Measurements from ENCODE around the gene CD72. TPM values are rescaled to one million over a fixed set of nuclear protein-coding genes. Genes with fewer than 3 reads are reported as not detected.
A peak's percentile ranks its signal among the peaks of the same experiment; 100 is the strongest.
"Not testable (repeated sequence)": the region's sequence is repeated elsewhere in the genome, so short reads cannot be mapped to it uniquely, and the experiment has no call there.

CD72 gene
- total RNA-seq, 3 donors from 2014 or later: 1.8 to 4.5 (median 3.9) TPM

GRCh38 chr9:35639631-35640030, 21.4 kb upstream of the CD72 start:
- Mint-ChIP-seq H3K9me3 (no peaks in the 10 kb centered on the region), H3K36me3 (ENCODE audit: insufficient read depth) (peaks cover 5% of the 10 kb centered on the region), H3K4me1 (ENCODE audit: low read depth) (peaks cover 69% of the 10 kb centered on the region), H3K4me3 (peak overlapping the region; percentile 4), H3K27me3 (ENCODE audit: low read depth) (no peaks in the 10 kb centered on the region)
- ATAC-seq (no peak), DNase-seq (no peak)

DNA sequence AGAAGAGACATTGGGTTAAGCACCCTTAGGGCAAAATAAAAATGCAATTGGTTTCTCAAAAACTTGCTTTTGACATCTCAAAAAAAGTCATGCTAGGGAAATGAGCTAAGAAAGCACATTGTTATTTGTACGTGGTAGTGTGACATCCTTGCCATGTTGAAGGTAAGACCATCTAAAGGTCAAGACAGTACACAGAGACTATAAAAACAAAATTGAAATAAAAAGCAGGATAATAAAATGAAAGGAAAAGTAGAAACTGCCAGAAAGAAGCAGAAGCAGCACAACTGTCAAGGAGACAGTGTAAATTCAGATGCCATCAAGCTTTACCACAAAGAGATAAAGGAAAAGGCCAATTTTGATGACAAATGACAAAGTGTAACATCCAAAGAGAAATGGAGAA, 21.0 kb upstream of the CD72 start:
- not testable (repeated sequence) for DNase-seq; H3K36me3 Mint-ChIP-seq (ENCODE audit: insufficient read depth); H3K9me3 Mint-ChIP-seq; H3K27me3 Mint-ChIP-seq (ENCODE audit: low read depth)
- peak overlapping the region; percentile 4 for H3K4me3 Mint-ChIP-seq
- peak; percentile 50 to 63 for ATAC-seq
- H3K4me1 Mint-ChIP-seq (ENCODE audit: low read depth): peaks cover 67% of the 10 kb centered on the region

- H3K9me3 Mint-ChIP-seq; ATAC-seq; H3K27me3 Mint-ChIP-seq (ENCODE audit: low read depth); H3K36me3 Mint-ChIP-seq (ENCODE audit: insufficient read depth); DNase-seq: not testable (repeated sequence)
- Mint-ChIP-seq H3K4me1 (ENCODE audit: low read depth) (peaks cover 67% of the 10 kb centered on the region), H3K4me3 (peak overlapping the region; percentile 48)
Measured at GRCh38 chr9:35638751-35639150, 20.5 kb upstream of the CD72 start.

DNA sequence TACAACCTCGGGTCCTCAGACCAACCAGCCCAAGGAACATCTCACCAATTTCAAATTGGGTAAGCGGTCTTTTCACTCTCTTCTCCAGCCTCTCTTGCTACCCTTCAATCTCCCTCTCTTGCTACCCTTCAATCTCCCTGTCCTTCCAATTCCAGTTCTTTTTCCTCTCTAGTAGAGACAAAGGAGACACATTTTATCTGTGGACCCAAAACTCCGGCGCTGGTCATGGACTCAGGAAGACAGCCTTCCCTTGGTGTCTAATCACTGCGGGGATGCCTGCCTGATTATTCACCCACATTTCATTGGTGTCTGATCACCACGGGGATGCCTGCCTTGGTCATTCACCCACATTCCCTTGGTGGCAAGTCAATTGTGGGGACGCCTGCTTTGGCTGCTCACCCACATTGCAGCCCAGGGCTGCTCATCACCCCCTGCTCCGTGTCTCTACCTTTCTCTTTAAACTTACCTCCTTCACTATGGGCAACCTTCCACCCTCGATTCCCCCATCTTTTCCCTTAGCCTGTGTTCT, 19.3 kb upstream of the CD72 start:
- H3K4me1 Mint-ChIP-seq (ENCODE audit: low read depth): peaks cover 63% of the 10 kb centered on the region
- H3K27me3 Mint-ChIP-seq (ENCODE audit: low read depth); H3K4me3 Mint-ChIP-seq; H3K36me3 Mint-ChIP-seq (ENCODE audit: insufficient read depth); H3K9me3 Mint-ChIP-seq; DNase-seq; ATAC-seq: not testable (repeated sequence)

DNA sequence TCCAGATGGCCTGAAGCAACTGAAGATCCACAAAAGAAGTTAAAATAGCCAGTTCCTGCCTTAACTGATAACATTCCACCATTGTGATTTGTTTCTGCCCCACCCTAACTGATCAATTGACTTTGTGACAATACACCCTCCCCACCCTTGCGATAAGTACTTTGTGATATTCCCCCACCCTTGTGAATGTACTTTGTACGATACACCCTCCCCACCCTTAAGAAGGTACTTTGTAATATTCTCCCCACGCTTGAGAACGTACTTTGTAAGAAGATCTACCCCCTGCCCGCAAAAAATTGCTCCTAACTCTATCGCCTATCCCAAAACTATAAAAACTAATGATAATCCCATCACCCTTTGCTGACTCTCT, 18.6 kb upstream of the CD72 start:
- not testable (repeated sequence) for ATAC-seq; H3K27me3 Mint-ChIP-seq (ENCODE audit: low read depth); H3K4me3 Mint-ChIP-seq; DNase-seq; H3K36me3 Mint-ChIP-seq (ENCODE audit: insufficient read depth); H3K9me3 Mint-ChIP-seq
- peaks cover 63% of the 10 kb centered on the region for H3K4me1 Mint-ChIP-seq (ENCODE audit: low read depth)

DNA sequence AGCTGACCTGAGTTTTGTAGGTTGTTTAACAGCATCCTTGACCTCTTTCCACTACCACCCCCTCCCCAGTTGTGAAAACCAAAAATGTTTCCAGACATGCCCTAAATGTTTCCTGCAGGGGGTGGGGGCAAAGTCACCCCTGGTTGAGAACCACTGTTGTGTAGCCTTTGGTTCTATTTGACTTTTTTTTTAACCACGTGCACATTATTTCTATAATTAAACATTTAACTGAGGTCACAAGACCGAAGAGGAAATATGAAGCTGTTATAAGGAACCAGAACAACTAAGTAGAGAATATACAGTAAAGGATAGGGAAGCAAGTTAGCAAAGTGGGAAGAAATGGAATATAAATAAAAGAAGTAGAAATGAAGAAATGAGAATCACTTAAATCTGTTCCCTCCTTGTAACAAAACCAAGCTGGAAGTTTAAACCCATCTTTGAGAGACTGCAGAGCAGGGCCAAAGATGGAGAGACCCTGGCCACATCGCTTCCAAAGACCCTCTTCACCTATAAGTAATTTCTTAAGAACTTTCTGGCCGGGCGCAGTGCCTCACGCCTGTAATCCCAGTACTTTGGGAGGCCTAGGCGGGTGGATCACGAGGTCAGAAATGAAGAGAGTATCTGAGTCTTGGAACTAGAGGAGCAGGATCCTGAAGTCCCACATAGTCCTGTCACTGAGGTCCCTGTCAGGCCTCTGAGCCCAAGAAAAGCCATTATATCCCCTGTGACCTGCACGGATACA, 18.1 kb upstream of the CD72 start:
- no peak for DNase-seq
- Mint-ChIP-seq H3K9me3 (no peaks in the 10 kb centered on the region), H3K36me3 (ENCODE audit: insufficient read depth) (peaks cover 5% of the 10 kb centered on the region), H3K4me3 (no peak overlapping the region), H3K27me3 (ENCODE audit: low read depth) (no peaks in the 10 kb centered on the region), H3K4me1 (ENCODE audit: low read depth) (peaks cover 58% of the 10 kb centered on the region)
- no peak for ATAC-seq

DNA sequence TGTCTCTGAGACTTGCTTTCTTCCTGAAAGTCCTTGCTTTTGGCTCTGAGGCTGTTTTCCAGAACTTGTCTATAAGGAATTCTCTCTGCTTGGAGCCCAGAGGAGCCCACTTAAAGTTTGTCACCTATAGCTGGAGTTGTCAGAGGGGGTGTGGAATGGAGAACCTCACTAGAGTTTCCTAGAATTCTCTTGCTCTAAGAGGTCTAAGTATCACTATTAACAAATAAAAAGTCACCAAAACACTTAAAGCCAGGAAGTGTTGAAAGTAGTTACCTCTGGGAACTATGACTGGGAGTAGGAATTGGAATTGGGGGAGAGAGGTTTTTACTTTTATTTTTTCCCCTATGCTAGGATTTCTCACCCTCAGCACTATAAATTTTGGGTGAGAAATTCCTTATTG, 17.5 kb upstream of the CD72 start:
- Mint-ChIP-seq H3K36me3 (ENCODE audit: insufficient read depth) (peaks cover 5% of the 10 kb centered on the region), H3K27me3 (ENCODE audit: low read depth) (no peaks in the 10 kb centered on the region), H3K4me1 (ENCODE audit: low read depth) (peaks cover 55% of the 10 kb centered on the region), H3K4me3 (no peak overlapping the region), H3K9me3 (no peaks in the 10 kb centered on the region)
- DNase-seq (no peak), ATAC-seq (no peak)

DNA sequence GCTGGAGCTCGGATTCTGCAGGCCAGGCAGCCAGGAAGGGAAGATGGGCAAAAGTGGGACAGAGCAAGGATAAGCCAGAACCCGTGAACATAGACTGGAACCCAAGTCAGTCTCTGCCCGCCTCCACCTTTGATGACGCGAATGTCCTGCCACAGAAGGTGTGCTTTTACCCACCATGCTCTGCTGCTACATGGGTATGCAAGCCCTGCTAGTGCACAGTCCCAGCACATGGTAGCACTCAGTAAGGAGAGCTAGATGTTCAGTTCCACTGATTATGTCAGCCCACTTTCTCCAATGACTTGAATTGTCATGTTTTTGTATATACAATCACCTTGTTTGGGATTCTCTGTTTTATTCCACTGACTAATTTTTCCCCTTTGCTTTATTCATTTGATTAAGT, 11.4 kb upstream of the CD72 start:
- Mint-ChIP-seq H3K36me3 (ENCODE audit: insufficient read depth) (no peaks in the 10 kb centered on the region), H3K4me1 (ENCODE audit: low read depth) (peaks cover 8% of the 10 kb centered on the region), H3K4me3 (no peak overlapping the region), H3K9me3 (no peaks in the 10 kb centered on the region), H3K27me3 (ENCODE audit: low read depth) (no peaks in the 10 kb centered on the region)
- DNase-seq: no peak
- ATAC-seq: no peak

DNA sequence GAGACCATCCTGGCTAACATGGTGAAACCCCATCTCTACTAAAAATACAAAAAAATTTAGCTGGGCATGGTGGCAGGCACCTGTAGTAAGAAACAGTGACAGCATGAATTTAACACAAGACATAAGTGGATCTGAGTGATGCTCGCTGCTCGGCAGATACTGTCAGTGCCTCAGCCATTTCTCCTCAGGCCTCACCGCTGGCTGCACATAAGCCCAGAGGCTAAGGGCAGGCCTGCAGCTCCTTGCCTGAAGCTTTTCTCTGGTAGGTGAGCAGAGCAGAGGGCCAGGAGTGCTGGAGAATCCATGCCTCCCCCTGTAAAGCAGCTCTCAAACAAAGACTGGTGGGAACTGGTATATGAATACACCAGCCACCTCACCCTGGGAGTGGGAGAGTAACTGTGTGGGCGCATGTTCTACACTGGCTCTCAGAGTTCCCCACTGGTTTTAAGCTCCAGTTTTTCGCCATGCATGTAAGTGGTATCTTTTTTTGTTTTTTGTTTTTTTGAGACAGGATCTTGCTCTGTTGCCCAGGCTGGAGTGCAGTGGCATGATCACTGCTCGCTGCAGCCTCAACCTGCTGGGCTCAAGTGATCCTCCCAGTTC, 10.3 kb upstream of the CD72 start:
- ATAC-seq (no peak), DNase-seq (no peak)
- peaks cover 6% of the 10 kb centered on the region for H3K4me1 Mint-ChIP-seq (ENCODE audit: low read depth)
- no peak overlapping the region for H3K4me3 Mint-ChIP-seq
- no peaks in the 10 kb centered on the region for H3K36me3 Mint-ChIP-seq (ENCODE audit: insufficient read depth)
- H3K9me3 Mint-ChIP-seq: no peaks in the 10 kb centered on the region
- H3K27me3 Mint-ChIP-seq (ENCODE audit: low read depth): no peaks in the 10 kb centered on the region

- Mint-ChIP-seq H3K36me3 (ENCODE audit: insufficient read depth) (no peaks in the 10 kb centered on the region), H3K27me3 (ENCODE audit: low read depth) (no peaks in the 10 kb centered on the region), H3K9me3 (no peaks in the 10 kb centered on the region), H3K4me3 (no peak overlapping the region), H3K4me1 (ENCODE audit: low read depth) (peaks cover 6% of the 10 kb centered on the region)
- DNase-seq: no peak
- ATAC-seq: no peak
Measured at GRCh38 chr9:35627575-35627974, 9.4 kb upstream of the CD72 start.

GRCh38 chr9:35619800-35620158, 1.6 kb upstream of the CD72 start:
- Mint-ChIP-seq H3K4me3 (peak overlapping the region; percentile 38), H3K9me3 (no peaks in the 10 kb centered on the region), H3K4me1 (ENCODE audit: low read depth) (peaks cover 52% of the 10 kb centered on the region), H3K27me3 (ENCODE audit: low read depth) (no peaks in the 10 kb centered on the region), H3K36me3 (ENCODE audit: insufficient read depth) (no peaks in the 10 kb centered on the region)
- peak; percentile 28 to 42 for ATAC-seq
- no peak for DNase-seq

GRCh38 chr9:35618854-35619799, 914 bp upstream of the CD72 start:
- Mint-ChIP-seq H3K4me3 (peak overlapping the region; percentile 82), H3K27me3 (ENCODE audit: low read depth) (no peaks in the 10 kb centered on the region), H3K9me3 (no peaks in the 10 kb centered on the region), H3K4me1 (ENCODE audit: low read depth) (peaks cover 52% of the 10 kb centered on the region), H3K36me3 (ENCODE audit: insufficient read depth) (no peaks in the 10 kb centered on the region)
- ATAC-seq (peak; percentile 4 to 46), DNase-seq (no peak)

DNA sequence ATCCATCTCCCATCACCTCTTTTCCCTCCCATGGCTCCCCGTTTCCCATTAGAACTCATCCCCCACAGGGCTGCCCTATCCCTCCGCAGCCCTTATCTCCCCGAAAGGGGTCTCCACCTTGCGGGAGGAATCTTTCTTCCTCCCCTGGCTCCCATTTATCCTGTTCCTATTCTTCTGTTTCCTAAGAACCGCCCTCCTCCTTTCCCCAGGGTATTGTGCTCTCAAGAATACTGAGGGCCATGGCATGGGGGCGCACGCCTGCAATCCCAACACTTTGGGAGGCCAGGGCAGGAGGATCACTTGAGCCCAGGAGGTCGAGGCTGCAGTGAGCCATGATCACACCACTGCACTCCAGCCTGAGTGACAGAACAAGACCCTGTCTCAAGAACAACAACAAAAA, 665 bp downstream of the CD72 start:
- no peaks in the 10 kb centered on the region for H3K36me3 Mint-ChIP-seq (ENCODE audit: insufficient read depth)
- H3K27me3 Mint-ChIP-seq (ENCODE audit: low read depth): no peaks in the 10 kb centered on the region
- H3K4me3 Mint-ChIP-seq: peak overlapping the region; percentile 82
- ATAC-seq: no peak
- DNase-seq: no peak
- no peaks in the 10 kb centered on the region for H3K9me3 Mint-ChIP-seq
- H3K4me1 Mint-ChIP-seq (ENCODE audit: low read depth): peaks cover 52% of the 10 kb centered on the region

DNA sequence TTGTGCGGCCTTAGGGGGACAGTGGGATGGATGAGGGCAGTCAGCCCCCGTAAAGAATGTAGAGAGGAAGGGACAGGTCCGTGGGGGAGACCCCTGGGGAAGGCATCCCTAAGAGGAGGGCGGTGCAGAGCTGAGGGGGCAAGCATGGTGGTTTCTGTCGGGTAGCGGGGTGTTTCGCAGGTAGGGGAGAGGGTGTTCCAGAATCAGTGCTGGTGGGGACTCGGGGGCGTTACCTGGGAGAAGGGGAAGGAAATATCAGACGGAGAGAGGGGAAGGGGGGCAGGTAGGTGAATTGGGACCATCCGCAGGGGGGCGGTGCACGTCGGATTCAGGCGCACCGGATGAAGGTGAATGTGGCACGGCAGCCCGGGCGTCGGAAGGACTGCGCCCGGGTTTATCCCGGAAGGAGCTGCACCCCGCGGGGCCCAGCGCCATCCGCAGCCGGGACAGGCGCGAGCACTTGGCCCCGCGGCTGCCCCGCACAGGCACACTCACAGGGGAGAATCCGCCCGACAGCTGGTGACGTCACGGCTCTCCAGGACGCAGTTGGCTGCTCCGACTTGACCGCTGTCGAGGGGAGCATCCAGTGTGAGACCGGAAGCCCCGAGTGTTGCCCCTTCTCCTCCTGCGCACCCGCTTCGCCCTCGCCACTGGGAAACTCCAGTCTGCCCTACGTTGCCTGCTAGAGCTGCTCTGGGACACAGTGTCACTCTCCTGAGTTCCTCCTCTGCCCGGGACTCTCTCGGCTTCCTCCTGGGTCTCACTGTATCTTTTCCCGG, 1.3 kb downstream of the CD72 start:
- Mint-ChIP-seq H3K36me3 (ENCODE audit: insufficient read depth) (no peaks in the 10 kb centered on the region), H3K27me3 (ENCODE audit: low read depth) (no peaks in the 10 kb centered on the region), H3K4me1 (ENCODE audit: low read depth) (peaks cover 52% of the 10 kb centered on the region), H3K9me3 (no peaks in the 10 kb centered on the region), H3K4me3 (peak overlapping the region; percentile 82)
- DNase-seq (peak; percentile 52), ATAC-seq (peak; percentile 76 to 84)
